CD4-positive, alpha-beta T cell treated with Interleukin-17A for 4 hours (primary cell): ENCODE measurements around the gene TMEM183A.

ENCODE experiments used
- DNase-seq: peaks from one replicate; pipeline ENCODE4 v3.0.0-alpha.2; 2020; ENCODE audit warnings: mixed read lengths

Gene TMEM183A

GRCh38 chr1:203048086-203048485 is 40.9 kb downstream of the TMEM183A start:
- DNase-seq = no peak

GRCh38 chr1:203048555-203049051 is 41.4 kb downstream of the TMEM183A start:
- no peak for DNase-seq

- DNase-seq = no peak
These were observed 41.9 kb downstream of the TMEM183A start for GRCh38 chr1:203049077-203049476.

GRCh38 chr1:203049576-203050180 is 42.5 kb downstream of the TMEM183A start:
- DNase-seq = no peak

- DNase-seq = no peak
These were observed 43.7 kb downstream of the TMEM183A start for GRCh38 chr1:203050826-203051225.

GRCh38 chr1:203051841-203052324 is 44.7 kb downstream of the TMEM183A start:
- DNase-seq = no peak

- DNase-seq = no peak
These were observed 45.4 kb downstream of the TMEM183A start for GRCh38 chr1:203052601-203053000.

GRCh38 chr1:203054184-203054583 is 47.0 kb downstream of the TMEM183A start:
- no peak for DNase-seq

GRCh38 chr1:203054642-203055041 is 47.5 kb downstream of the TMEM183A start:
- no peak for DNase-seq

- no peak for DNase-seq
These were observed 48.1 kb downstream of the TMEM183A start for GRCh38 chr1:203055161-203055799.

- DNase-seq = no peak
These were observed 48.8 kb downstream of the TMEM183A start for GRCh38 chr1:203056012-203056411.

- no peak for DNase-seq
These were observed 49.3 kb downstream of the TMEM183A start for GRCh38 chr1:203056516-203056915.

- no peak for DNase-seq
These were observed 50.9 kb downstream of the TMEM183A start for GRCh38 chr1:203057911-203058675.

GRCh38 chr1:203058676-203058935 is 51.4 kb downstream of the TMEM183A start:
- DNase-seq = no peak

GRCh38 chr1:203059485-203059884 is 52.3 kb downstream of the TMEM183A start:
- no peak for DNase-seq

GRCh38 chr1:203060115-203060514 is 52.9 kb downstream of the TMEM183A start:
- DNase-seq = no peak

GRCh38 chr1:203063287-203063686 is 56.1 kb downstream of the TMEM183A start:
- DNase-seq = no peak

- no peak for DNase-seq
These were observed 58.0 kb downstream of the TMEM183A start for GRCh38 chr1:203065191-203065590.

GRCh38 chr1:203065986-203066385 is 58.8 kb downstream of the TMEM183A start:
- DNase-seq = no peak

- no peak for DNase-seq
These were observed 59.8 kb downstream of the TMEM183A start for GRCh38 chr1:203066965-203067364.

- no peak for DNase-seq
These were observed 62.0 kb downstream of the TMEM183A start for GRCh38 chr1:203069030-203069747.

GRCh38 chr1:203072002-203072602 is 64.9 kb downstream of the TMEM183A start:
- DNase-seq = no peak

- no peak for DNase-seq
These were observed 65.7 kb downstream of the TMEM183A start for GRCh38 chr1:203072911-203073310.
